Cerebellar cortex (tissue), 1 donor: ENCODE measurements around the gene HGFAC.

Experiments
- DNase-seq: peaks from one replicate; pipeline ENCODE4 v3.0.0-alpha.2; 2015; ENCODE audit warnings: low spot score

Gene HGFAC

GRCh38 chr4:3473996-3474765 lies 32.4 kb downstream of the HGFAC start:
- DNase-seq: no peak

- no peak for DNase-seq
Observed at GRCh38 chr4:3475041-3475712, 33.4 kb downstream of the HGFAC start.

- DNase-seq: no peak
Observed at GRCh38 chr4:3475713-3476260, 34.0 kb downstream of the HGFAC start.

GRCh38 chr4:3476341-3476747 lies 34.6 kb downstream of the HGFAC start:
- no peak for DNase-seq

- DNase-seq: no peak
Observed at GRCh38 chr4:3476936-3477749, 35.4 kb downstream of the HGFAC start.

- DNase-seq: no peak
Observed at GRCh38 chr4:3477750-3478430, 36.1 kb downstream of the HGFAC start.

GRCh38 chr4:3478446-3479357 lies 36.9 kb downstream of the HGFAC start:
- no peak for DNase-seq

- DNase-seq: no peak
Observed at GRCh38 chr4:3479358-3480101, 37.8 kb downstream of the HGFAC start.

- DNase-seq: peak; percentile 81
Observed at GRCh38 chr4:3480528-3481112, 38.9 kb downstream of the HGFAC start.

- DNase-seq: no peak
Observed at GRCh38 chr4:3481113-3481531, 39.4 kb downstream of the HGFAC start.

- no peak for DNase-seq
Observed at GRCh38 chr4:3481783-3482393, 40.1 kb downstream of the HGFAC start.

- DNase-seq: no peak
Observed at GRCh38 chr4:3482707-3483106, 40.9 kb downstream of the HGFAC start.

GRCh38 chr4:3483471-3483921 lies 41.7 kb downstream of the HGFAC start:
- DNase-seq: no peak

- DNase-seq: peak; percentile 54
Observed at GRCh38 chr4:3484057-3484973, 42.5 kb downstream of the HGFAC start.

GRCh38 chr4:3485011-3485791 lies 43.4 kb downstream of the HGFAC start:
- DNase-seq: no peak

- DNase-seq: no peak
Observed at GRCh38 chr4:3485886-3486540, 44.2 kb downstream of the HGFAC start.
